Activated CD4-positive, alpha-beta T cell treated with anti-CD3 and anti-CD28 coated beads for 36 hours (primary cell): ENCODE results near the gene ENKD1. TPM values are rescaled to one million over a fixed set of nuclear protein-coding genes. Genes with fewer than 3 reads are reported as not detected.

ENCODE experiments used
- ATAC-seq: fragments of 200-7000 bp; cut with Tn5 transposase; one replicate; pipeline ENCODE4 v1.10.0; 2021; ENCODE audit warnings: mild to moderate bottlenecking, moderate library complexity
- CTCF ChIA-PET: fragments of 350-600 bp; sonication (Branson Sonifier 250); formaldehyde crosslinking; loops from one replicate; lab custom pipeline; 2021; ENCODE audit warnings: antibody characterized with exemption; lab: Charles Lee
- POLR2A ChIA-PET: fragments of 350-600 bp; sonication (Branson Sonifier 250); formaldehyde crosslinking; loops from one replicate; lab custom pipeline; 2021; ENCODE audit warnings: antibody characterized with exemption, inconsistent platforms; lab: Charles Lee
- DNase-seq: peaks from one replicate; pipeline ENCODE4 v3.0.0-alpha.2; 2020
- H3K27ac Mint-ChIP-seq: one replicate; pipeline ENCODE4 v1.8.0; 2021; ENCODE audit warnings: mixed read lengths
- H3K27me3 Mint-ChIP-seq: one replicate; pipeline ENCODE4 v1.8.0; 2021; ENCODE audit warnings: mixed read lengths
- H3K36me3 Mint-ChIP-seq: one replicate; pipeline ENCODE4 v1.8.0; 2021; ENCODE audit warnings: low read depth, mixed read lengths
- H3K4me1 Mint-ChIP-seq: one replicate; pipeline ENCODE4 v1.8.0; 2021; ENCODE audit warnings: mixed read lengths
- H3K4me3 Mint-ChIP-seq: one replicate; pipeline ENCODE4 v1.8.0; 2021; ENCODE audit warnings: mild to moderate bottlenecking, moderate library complexity, mixed read lengths
- H3K9me3 Mint-ChIP-seq: one replicate; pipeline ENCODE4 v1.8.0; 2021; ENCODE audit warnings: low read depth, mixed read lengths
- intact Hi-C, 2 experiments: fragments of 100-400 bp; cut with DNase I in 1 of 2; cut with micrococcal nuclease in 1 of 2; formaldehyde crosslinking; loops; one replicate each; pipeline versions ENCODE4 v1.14.2 to v1.15.1; 2022 to 2024; cut with DNase I, micrococcal nuclease
- total RNA-seq, 2 experiments: library from RNA; stranded (reverse); gene quantifications; one replicate each; pipeline ENCODE4 v1.2.3, GENCODE V29; 2021

Gene ENKD1, protein sequence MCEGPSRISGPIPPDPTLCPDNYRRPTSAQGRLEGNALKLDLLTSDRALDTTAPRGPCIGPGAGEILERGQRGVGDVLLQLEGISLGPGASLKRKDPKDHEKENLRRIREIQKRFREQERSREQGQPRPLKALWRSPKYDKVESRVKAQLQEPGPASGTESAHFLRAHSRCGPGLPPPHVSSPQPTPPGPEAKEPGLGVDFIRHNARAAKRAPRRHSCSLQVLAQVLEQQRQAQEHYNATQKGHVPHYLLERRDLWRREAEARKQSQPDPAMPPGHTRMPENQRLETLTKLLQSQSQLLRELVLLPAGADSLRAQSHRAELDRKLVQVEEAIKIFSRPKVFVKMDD
- total RNA-seq = 10 to 100 TPM; 11.7 to 12.0 TPM

- Mint-ChIP-seq H3K36me3 (peaks cover 8% of the 10 kb centered on the region), H3K4me1 (peaks cover 19% of the 10 kb centered on the region), H3K4me3 (peak within 1 kb of the TSS; percentile 78), H3K9me3 (no peaks in the 10 kb centered on the region), H3K27me3 (no peaks in the 10 kb centered on the region), H3K27ac (peak within 1 kb of the TSS; percentile 84)
- ChIA-PET POLR2A (interaction anchor here (0.5 to 0.7 kb wide), 4 partner anchors 76 to 233 kb away, joined by 3 to 4 read pairs (median 4); partner anchors contain the start of gene NUTF2), CTCF (interaction anchor here (0.5 to 10.5 kb wide), 24 partner anchors 9 to 427 kb away, joined by 3 to 99 read pairs (median 4); partner anchors contain the start of genes ATP6V0D1, CARMIL2, RANBP10 and TSNAXIP1)
- DNase-seq = peak; percentile 91
- intact Hi-C loops = loop anchor here in 1 of 2 experiments (1.0 to 2.0 kb wide), 4 partner anchors 52 to 186 kb away; partner anchors contain the start of genes ATP6V0D1, CTCF and GFOD2
- peak; percentile 68 for ATAC-seq
Observed at GRCh38 chr16:67666559-67667452, at the start of gene ENKD1, which contains the start of gene C16orf86. TSS of gene ENKD1 (minus strand) at chr16:67666750. CDS start at chr16:67666442, 308 bp downstream. TSS of gene C16orf86 (plus strand) at chr16:67666814. CDS start at chr16:67666971, 157 bp downstream.

DNA sequence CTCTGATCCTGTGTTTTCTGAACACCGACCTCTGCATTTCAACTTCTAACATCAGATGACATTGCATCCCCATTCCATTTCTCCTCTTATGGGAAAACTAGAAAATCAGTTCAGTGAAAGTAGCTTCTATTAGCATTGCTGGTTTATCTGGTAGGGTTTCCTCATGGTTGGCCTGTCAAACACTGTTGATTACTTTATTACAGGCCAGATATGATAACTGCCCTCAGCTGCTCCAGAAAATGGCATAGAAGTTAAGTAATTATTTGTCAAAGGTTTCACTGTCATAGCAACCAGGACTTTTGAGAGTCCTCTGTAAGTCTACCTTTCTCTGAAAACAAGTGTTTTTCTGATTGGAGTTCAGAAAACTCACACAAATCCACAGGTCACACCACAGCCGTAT, 49.5 kb upstream of the ENKD1 start:
- no peaks in the 10 kb centered on the region for H3K9me3 Mint-ChIP-seq
- H3K27ac Mint-ChIP-seq = no peak overlapping the region
- intact Hi-C loops = loop anchor here (5.0 kb wide), 2 partner anchors 44 to 731 kb away; partner anchors contain the start of gene SMPD3 (in 1 of the 2)
- ChIA-PET CTCF (interaction anchor here (1.0 kb wide), 1 partner anchor 13 kb away, joined by 3 read pairs; no protein-coding TSS in a partner anchor), POLR2A (interaction anchor here (0.6 kb wide), 1 partner anchor 179 kb away, joined by 3 read pairs; no protein-coding TSS in a partner anchor)
- H3K27me3 Mint-ChIP-seq = no peaks in the 10 kb centered on the region
- peaks cover 1% of the 10 kb centered on the region for H3K36me3 Mint-ChIP-seq
- no peak for DNase-seq
- no peak for ATAC-seq
- H3K4me1 Mint-ChIP-seq = peaks cover 29% of the 10 kb centered on the region
- no peak overlapping the region for H3K4me3 Mint-ChIP-seq

- intact Hi-C loops = no loop called here
- Mint-ChIP-seq H3K4me1 (peaks cover 16% of the 10 kb centered on the region), H3K27me3 (no peaks in the 10 kb centered on the region), H3K4me3 (no peak overlapping the region), H3K36me3 (peaks cover 1% of the 10 kb centered on the region), H3K9me3 (no peaks in the 10 kb centered on the region), H3K27ac (no peak overlapping the region)
- CTCF ChIA-PET = interaction anchor here (0.6 to 1.2 kb wide), 3 partner anchors 42 to 194 kb away, joined by 3 read pairs; no protein-coding TSS in a partner anchor
- no peak for DNase-seq
- ATAC-seq = no peak
- POLR2A ChIA-PET = no interaction called here
Observed at GRCh38 chr16:67714522-67714921, 48.0 kb upstream of the ENKD1 start.

DNA sequence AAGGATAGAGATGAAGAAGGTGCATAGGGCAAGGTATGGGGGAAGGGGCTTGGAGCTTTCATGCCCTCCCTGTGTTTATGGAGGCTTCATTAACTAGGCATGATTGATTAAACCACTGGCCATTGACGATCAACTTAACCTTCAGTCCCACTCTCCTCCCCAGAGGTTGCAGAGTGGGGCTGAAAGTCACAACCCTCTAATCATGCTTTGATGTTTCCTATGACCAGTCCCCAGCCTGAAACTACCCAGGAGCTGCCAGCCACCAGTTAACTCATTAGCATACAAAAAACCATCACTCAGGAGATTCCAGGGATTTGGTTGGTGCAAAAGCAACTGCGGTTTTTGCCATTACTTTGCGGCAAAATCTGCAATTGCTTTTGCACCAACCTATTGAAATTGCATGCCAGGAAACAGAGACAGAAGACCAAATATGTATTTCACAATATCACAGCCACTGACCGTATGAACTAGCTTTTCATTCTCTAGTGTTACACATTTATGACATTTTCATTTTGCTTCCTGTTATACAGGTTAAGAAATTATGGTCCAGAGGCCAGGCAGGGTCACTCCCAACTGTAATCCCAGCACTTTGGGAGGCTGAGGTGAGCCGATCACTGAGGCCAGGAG, 47.2 kb upstream of the ENKD1 start:
- intact Hi-C loops = no loop called here
- ATAC-seq (no peak), DNase-seq (no peak)
- no peak overlapping the region for H3K4me3 Mint-ChIP-seq
- CTCF ChIA-PET = interaction anchor here (1.2 kb wide), 1 partner anchor 193 kb away, joined by 3 read pairs; no protein-coding TSS in a partner anchor
- peaks cover 16% of the 10 kb centered on the region for H3K4me1 Mint-ChIP-seq
- peaks cover 1% of the 10 kb centered on the region for H3K36me3 Mint-ChIP-seq
- no peaks in the 10 kb centered on the region for H3K27me3 Mint-ChIP-seq
- no peaks in the 10 kb centered on the region for H3K9me3 Mint-ChIP-seq
- POLR2A ChIA-PET = no interaction called here
- H3K27ac Mint-ChIP-seq = no peak overlapping the region

DNA sequence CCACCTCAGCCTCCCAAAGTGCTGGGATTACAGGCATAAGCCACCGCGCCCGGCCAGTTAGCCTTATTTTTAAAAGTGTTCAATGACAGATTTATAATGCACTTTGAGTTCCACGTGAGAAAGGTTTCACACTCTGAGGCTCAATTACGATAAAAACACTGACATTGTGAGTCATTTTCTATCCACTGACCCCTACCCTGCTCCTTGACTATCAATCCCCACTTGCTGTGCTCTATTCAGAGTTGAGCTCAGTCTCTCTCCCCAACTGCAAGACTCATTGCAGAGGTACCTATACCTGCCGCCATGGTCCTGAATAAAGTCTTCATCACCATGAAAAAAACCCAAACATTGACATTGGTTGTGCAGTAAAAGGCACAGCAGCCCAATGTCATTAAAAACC, 44.1 kb upstream of the ENKD1 start:
- CTCF ChIA-PET = no interaction called here
- H3K36me3 Mint-ChIP-seq = no peaks in the 10 kb centered on the region

GRCh38 chr16:67709050-67709449, 42.5 kb upstream of the ENKD1 start:
- Mint-ChIP-seq H3K27me3 (no peaks in the 10 kb centered on the region), H3K4me1 (peaks cover 10% of the 10 kb centered on the region), H3K4me3 (no peak overlapping the region), H3K36me3 (no peaks in the 10 kb centered on the region), H3K9me3 (no peaks in the 10 kb centered on the region), H3K27ac (no peak overlapping the region)
- ATAC-seq (no peak), DNase-seq (no peak)
- CTCF ChIA-PET = no interaction called here
- intact Hi-C loops = no loop called here
- POLR2A ChIA-PET = no interaction called here

More for the DNA sequence above, 44.1 kb upstream of the ENKD1 start:
- H3K4me3 Mint-ChIP-seq = no peak overlapping the region
- POLR2A ChIA-PET = no interaction called here
- no peak for ATAC-seq
- H3K27me3 Mint-ChIP-seq = no peaks in the 10 kb centered on the region
- H3K9me3 Mint-ChIP-seq = no peaks in the 10 kb centered on the region
- no peaks in the 10 kb centered on the region for H3K4me1 Mint-ChIP-seq
- intact Hi-C loops = no loop called here
- no peak overlapping the region for H3K27ac Mint-ChIP-seq
- no peak for DNase-seq

DNA sequence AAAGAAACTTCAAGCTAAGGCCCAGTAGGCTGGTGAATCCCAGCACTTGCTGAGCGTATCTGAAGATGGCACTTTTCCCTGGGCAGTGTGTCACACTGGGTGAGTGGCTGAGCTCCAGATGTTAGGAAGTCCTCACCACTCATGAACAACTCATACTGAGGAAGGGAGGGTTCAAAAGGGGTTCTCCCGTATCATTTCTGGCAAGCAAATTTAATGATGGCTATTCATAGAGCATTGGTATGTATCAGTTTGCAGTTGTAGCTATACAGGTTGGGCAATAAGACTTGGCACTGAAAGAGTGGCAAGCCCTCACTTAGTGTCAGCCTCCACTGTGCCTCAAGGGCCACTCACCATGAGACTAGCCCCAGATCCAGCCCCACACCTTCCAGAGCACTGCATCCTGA, 41.8 kb upstream of the ENKD1 start:
- CTCF ChIA-PET = no interaction called here
- no peak overlapping the region for H3K4me3 Mint-ChIP-seq
- H3K9me3 Mint-ChIP-seq = no peaks in the 10 kb centered on the region
- no peaks in the 10 kb centered on the region for H3K36me3 Mint-ChIP-seq
- intact Hi-C loops = no loop called here
- peaks cover 16% of the 10 kb centered on the region for H3K4me1 Mint-ChIP-seq
- H3K27ac Mint-ChIP-seq = no peak overlapping the region
- DNase-seq (no peak), ATAC-seq (no peak)
- no peaks in the 10 kb centered on the region for H3K27me3 Mint-ChIP-seq
- POLR2A ChIA-PET = no interaction called here

GRCh38 chr16:67707790-67708189, 41.2 kb upstream of the ENKD1 start:
- CTCF ChIA-PET = no interaction called here
- H3K27ac Mint-ChIP-seq = no peak overlapping the region
- POLR2A ChIA-PET = no interaction called here

GRCh38 chr16:67707210-67707609, 40.7 kb upstream of the ENKD1 start:
- ATAC-seq (no peak), DNase-seq (no peak)
- no peaks in the 10 kb centered on the region for H3K9me3 Mint-ChIP-seq
- intact Hi-C loops = no loop called here
- no peak overlapping the region for H3K4me3 Mint-ChIP-seq
- H3K36me3 Mint-ChIP-seq = no peaks in the 10 kb centered on the region
- H3K27me3 Mint-ChIP-seq = no peaks in the 10 kb centered on the region
- no peak overlapping the region for H3K27ac Mint-ChIP-seq
- POLR2A ChIA-PET = no interaction called here
- H3K4me1 Mint-ChIP-seq = peaks cover 21% of the 10 kb centered on the region
- CTCF ChIA-PET = no interaction called here

More at GRCh38 chr16:67707790-67708189, 41.2 kb upstream of the ENKD1 start:
- no peak for DNase-seq
- intact Hi-C loops = no loop called here
- Mint-ChIP-seq H3K4me3 (no peak overlapping the region), H3K36me3 (no peaks in the 10 kb centered on the region), H3K4me1 (peaks cover 21% of the 10 kb centered on the region), H3K9me3 (no peaks in the 10 kb centered on the region), H3K27me3 (no peaks in the 10 kb centered on the region)
- no peak for ATAC-seq

DNA sequence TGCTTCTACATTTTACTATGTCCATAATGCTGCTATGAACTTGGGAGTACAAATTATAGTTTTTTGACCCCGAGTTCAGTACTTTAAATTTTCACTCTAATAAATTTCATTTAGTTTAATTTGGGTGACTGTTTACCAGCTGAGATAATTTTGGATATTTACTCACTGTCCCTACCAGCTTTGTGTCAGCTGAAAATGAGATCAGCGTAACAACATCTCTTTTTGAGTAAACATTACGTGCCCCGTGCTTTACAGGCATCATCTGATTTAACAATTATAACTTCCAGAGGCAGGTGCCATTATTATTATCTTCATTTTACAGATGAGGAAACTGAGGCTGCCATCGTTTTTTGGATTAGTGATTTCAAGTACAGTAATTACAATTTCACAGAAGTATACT, 37.6 kb upstream of the ENKD1 start:
- no peak overlapping the region for H3K4me3 Mint-ChIP-seq
- ATAC-seq (no peak), DNase-seq (no peak)
- no peak overlapping the region for H3K27ac Mint-ChIP-seq
- H3K27me3 Mint-ChIP-seq = no peaks in the 10 kb centered on the region
- H3K9me3 Mint-ChIP-seq = no peaks in the 10 kb centered on the region
- ChIA-PET POLR2A (no interaction called here), CTCF (no interaction called here)
- intact Hi-C loops = no loop called here
- H3K36me3 Mint-ChIP-seq = no peaks in the 10 kb centered on the region
- H3K4me1 Mint-ChIP-seq = peaks cover 21% of the 10 kb centered on the region

DNA sequence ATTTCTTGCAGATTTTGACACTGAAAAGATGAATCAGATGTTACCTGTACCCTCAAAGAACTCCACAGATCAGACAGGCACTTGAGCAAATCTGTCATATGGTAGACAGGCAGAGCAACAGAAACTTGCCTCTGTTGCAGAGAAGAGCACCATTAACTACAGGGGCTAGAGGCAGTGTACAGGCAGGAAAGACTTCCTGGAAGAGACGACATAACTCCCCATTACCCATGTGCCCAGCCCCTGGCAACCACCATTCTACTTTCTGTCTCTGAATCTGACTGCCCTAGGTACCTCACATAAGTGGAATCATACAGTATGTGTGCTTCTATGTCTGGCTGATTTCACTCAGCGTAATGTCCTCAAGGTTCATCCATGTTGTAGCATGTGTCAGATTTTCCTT, 37.1 kb upstream of the ENKD1 start:
- no peaks in the 10 kb centered on the region for H3K27me3 Mint-ChIP-seq
- ATAC-seq = peak; percentile 89
- intact Hi-C loops = no loop called here
- H3K27ac Mint-ChIP-seq = peak overlapping the region; percentile 65
- peak; percentile 37 for DNase-seq
- H3K36me3 Mint-ChIP-seq = peaks cover 2% of the 10 kb centered on the region
- no peak overlapping the region for H3K4me3 Mint-ChIP-seq
- peaks cover 21% of the 10 kb centered on the region for H3K4me1 Mint-ChIP-seq
- POLR2A ChIA-PET = no interaction called here
- CTCF ChIA-PET = no interaction called here
- peaks cover 1% of the 10 kb centered on the region for H3K9me3 Mint-ChIP-seq
